Measurements from ENCODE around the gene CCR7. TPM values are rescaled to one million over a fixed set of nuclear protein-coding genes. Genes with fewer than 3 reads are reported as not detected.

CCR7 gene
- total and polyA plus RNA-seq, 7 experiments from 2014 or later: 153 to 2,301 (median 633) TPM

DNA sequence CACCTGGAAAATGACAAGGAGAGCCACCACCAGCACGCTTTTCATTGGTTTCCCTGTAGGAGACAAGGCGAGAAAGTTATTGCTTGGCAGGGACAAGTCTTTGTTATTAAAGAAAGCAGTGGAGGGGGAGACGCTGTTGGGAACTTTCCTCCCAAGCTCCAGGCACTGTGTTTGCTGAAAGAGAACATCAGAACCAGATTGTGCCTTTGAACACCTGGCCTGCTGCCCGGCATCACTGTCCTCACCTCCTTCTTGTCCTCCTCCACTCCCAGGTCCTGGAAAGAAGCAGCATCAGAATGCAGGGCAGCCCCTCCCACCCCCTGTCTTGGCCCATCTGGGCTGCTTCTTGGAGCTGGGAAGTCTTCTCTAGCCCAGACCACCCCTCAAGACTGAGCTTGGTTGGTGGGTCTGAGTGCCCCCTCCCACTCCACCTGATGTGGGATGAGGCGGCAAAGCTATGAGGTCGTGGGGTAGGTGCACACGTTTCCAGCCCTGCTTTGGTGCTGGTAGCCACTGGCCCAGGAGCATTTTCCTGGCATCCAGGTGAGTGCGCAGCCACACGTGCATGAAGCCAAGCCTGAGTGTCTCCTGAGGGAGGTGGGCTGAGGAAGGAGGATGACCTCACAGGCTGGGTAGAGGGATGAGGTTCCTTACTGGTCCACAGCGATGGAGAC, 6.2 kb downstream of the CCR7 start:
- intact Hi-C loops (cut with micrococcal nuclease): no loop called here
- H3K4me3 ChIP-seq (ENCODE audit: low read length): peak overlapping the region; percentile 90
- POLR2A ChIA-PET: interaction anchor here (1.0 to 45.4 kb wide), 10 partner anchors 4 to 260 kb away, joined by 3 to 2132 read pairs (median 92); partner anchors contain the start of genes CCR7 and IGFBP4

DNA sequence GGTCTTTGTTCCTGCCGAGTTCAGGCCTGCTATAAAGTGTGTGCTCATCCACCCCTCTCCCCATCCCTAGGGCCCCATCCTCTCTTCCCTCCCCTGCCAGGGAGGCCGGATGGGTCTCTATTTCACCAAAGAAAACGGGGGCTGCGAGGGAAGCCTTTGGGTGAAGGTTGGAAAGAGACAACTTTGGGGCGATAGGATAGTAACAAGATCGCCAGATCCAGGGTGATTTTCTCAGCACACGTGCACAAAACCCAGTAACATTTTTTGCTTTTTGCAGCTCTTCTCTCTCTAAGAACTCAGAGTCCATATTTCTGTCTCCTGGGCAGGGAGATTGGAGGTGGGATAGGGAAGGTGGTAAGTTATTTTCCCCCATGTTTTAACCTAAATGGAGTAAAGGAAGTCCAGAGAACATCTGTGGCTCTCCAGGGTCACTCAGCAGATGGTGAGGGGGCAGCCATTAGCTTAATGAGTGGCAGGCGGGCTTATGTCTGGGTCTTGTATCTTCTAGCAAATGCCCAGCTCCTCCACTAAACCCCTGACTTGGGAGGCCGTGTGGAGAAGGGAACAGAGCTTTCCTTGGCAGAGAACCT, 6.9 kb downstream of the CCR7 start:
- intact Hi-C loops (cut with micrococcal nuclease): no loop called here
- Histone ChIP-seq H3K27me3 (ENCODE audit: control insufficient read depth in 2 of 2, insufficient read depth in 2 of 2, low read length in 2 of 2) (no peaks in the 10 kb centered on the region), H3K27ac (ENCODE audit: low read depth, low read length) (peak overlapping the region; percentile 99), H3K9me3 (ENCODE audit: control insufficient read depth in 2 of 3, low read length in 3 of 3) (no peaks in the 10 kb centered on the region), H3K4me1 (ENCODE audit: control insufficient read depth in 2 of 2, insufficient read depth in 2 of 2, low read length in 2 of 2) (peaks cover 53 to 67% of the 10 kb centered on the region in 2 donors), H3K36me3 (ENCODE audit: control insufficient read depth in 2 of 3, insufficient read depth in 3 of 3, low read length in 3 of 3) (peaks cover 11 to 91% (median 64%) of the 10 kb centered on the region in 3 experiments), H3K4me3 (ENCODE audit: low read length) (no peak overlapping the region)
- peak overlapping the region; percentile 86 to 100 (median 100) for H3K27ac Mint-ChIP-seq
- peaks cover 34 to 81% (median 68%) of the 10 kb centered on the region in 5 donors for H3K36me3 Mint-ChIP-seq
- no peak for ATAC-seq
- DNase-seq: no peak
- H3K9me3 Mint-ChIP-seq: peaks cover 0 to 6% (median 0%) of the 10 kb centered on the region in 11 donors
- peak overlapping the region; percentile 64 to 100 (median 98) for H3K4me3 Mint-ChIP-seq
- no peaks in the 10 kb centered on the region for H3K27me3 Mint-ChIP-seq
- ChIA-PET CTCF (interaction anchor here (1.0 to 16.3 kb wide), 7 partner anchors 11 to 56 kb away, joined by 3 to 425 read pairs (median 19); no protein-coding TSS in a partner anchor), POLR2A (interaction anchor here (0.6 to 45.4 kb wide), 12 partner anchors 5 to 260 kb away, joined by 3 to 2132 read pairs (median 4); partner anchors contain the start of genes CCR7 and IGFBP4)
- peaks cover 51 to 92% (median 75%) of the 10 kb centered on the region in 7 donors for H3K4me1 Mint-ChIP-seq

More for the DNA sequence above, 6.2 kb downstream of the CCR7 start:
- peaks cover 0 to 6% (median 0%) of the 10 kb centered on the region in 11 donors for H3K9me3 Mint-ChIP-seq
- no peak for ATAC-seq
- Histone ChIP-seq H3K27me3 (ENCODE audit: control insufficient read depth in 2 of 2, insufficient read depth in 2 of 2, low read length in 2 of 2) (no peaks in the 10 kb centered on the region), H3K4me1 (ENCODE audit: control insufficient read depth in 2 of 2, insufficient read depth in 2 of 2, low read length in 2 of 2) (peaks cover 48 to 61% of the 10 kb centered on the region in 2 donors), H3K27ac (ENCODE audit: low read depth, low read length) (peak overlapping the region; percentile 99), H3K9me3 (ENCODE audit: control insufficient read depth in 2 of 3, low read length in 3 of 3) (no peaks in the 10 kb centered on the region), H3K36me3 (ENCODE audit: control insufficient read depth in 2 of 3, insufficient read depth in 3 of 3, low read length in 3 of 3) (peaks cover 11 to 91% (median 57%) of the 10 kb centered on the region in 3 experiments)
- H3K36me3 Mint-ChIP-seq: peaks cover 39 to 81% (median 70%) of the 10 kb centered on the region in 5 donors
- CTCF ChIA-PET: interaction anchor here (1.0 to 16.3 kb wide), 11 partner anchors 8 to 1090 kb away, joined by 3 to 425 read pairs (median 19); no protein-coding TSS in a partner anchor
- peak overlapping the region; percentile 90 to 100 (median 98) for H3K4me3 Mint-ChIP-seq
- H3K27me3 Mint-ChIP-seq: no peaks in the 10 kb centered on the region
- no peak for DNase-seq
- peaks cover 46 to 92% (median 69%) of the 10 kb centered on the region in 7 donors for H3K4me1 Mint-ChIP-seq
- peak overlapping the region; percentile 86 to 100 (median 100) for H3K27ac Mint-ChIP-seq

DNA sequence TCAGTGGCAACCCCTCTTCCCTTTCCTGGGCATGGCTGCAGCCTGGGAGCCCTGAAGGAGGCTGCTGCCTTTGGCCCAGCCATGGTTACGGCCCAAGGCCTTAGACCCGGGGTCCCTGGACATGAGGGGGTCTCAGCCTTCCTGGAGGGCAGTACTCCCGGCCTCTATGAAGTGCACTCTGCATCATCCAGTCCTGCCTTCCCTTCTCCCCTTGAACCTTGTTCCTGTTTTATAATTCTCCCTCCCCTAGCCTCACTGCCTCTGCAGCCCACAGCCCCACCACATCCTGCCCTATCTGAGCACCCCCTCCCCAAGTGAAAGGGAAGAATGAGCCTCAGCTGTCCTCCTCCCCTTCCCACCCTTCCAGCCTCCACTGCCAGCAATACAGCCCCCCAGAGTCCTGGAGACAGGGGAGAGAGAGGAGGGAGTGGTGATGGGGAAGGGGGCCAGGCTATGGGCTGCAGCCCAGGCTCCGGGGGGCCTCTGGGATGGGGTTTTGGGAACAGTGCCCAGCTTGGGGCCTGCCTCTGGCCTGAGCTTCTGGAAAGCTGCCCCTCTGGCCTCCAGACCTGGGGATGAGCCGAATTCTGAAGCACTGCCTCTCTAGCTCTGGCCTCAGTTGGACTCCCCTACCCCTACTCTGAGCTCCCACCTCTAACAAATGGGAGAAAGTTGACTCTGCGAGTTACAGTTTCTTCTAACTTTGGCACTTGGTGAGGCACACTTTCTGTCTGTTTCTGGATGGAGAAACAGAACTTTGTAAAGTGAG, 7.6 kb downstream of the CCR7 start:
- Mint-ChIP-seq H3K27ac (peak overlapping the region; percentile 89 to 100 (median 100)), H3K27me3 (no peaks in the 10 kb centered on the region), H3K36me3 (peaks cover 27 to 77% (median 61%) of the 10 kb centered on the region in 5 donors), H3K4me3 (peak overlapping the region; percentile 70 to 100 (median 98)), H3K4me1 (peaks cover 53 to 92% (median 80%) of the 10 kb centered on the region in 7 donors), H3K9me3 (peaks cover 0 to 4% (median 0%) of the 10 kb centered on the region in 11 donors)
- ATAC-seq (no peak), DNase-seq (peak in 2 of 9 donors; percentile 12 to 25)
- Histone ChIP-seq H3K4me3 (ENCODE audit: low read length) (no peak overlapping the region), H3K27me3 (ENCODE audit: control insufficient read depth in 2 of 2, insufficient read depth in 2 of 2, low read length in 2 of 2) (no peaks in the 10 kb centered on the region), H3K36me3 (ENCODE audit: control insufficient read depth in 2 of 3, insufficient read depth in 3 of 3, low read length in 3 of 3) (peaks cover 11 to 91% (median 65%) of the 10 kb centered on the region in 3 experiments), H3K4me1 (ENCODE audit: control insufficient read depth in 2 of 2, insufficient read depth in 2 of 2, low read length in 2 of 2) (peaks cover 56 to 74% of the 10 kb centered on the region in 2 donors), H3K27ac (ENCODE audit: low read depth, low read length) (peak overlapping the region; percentile 99), H3K9me3 (ENCODE audit: control insufficient read depth in 2 of 3, low read length in 3 of 3) (no peaks in the 10 kb centered on the region)
- POLR2A ChIA-PET: interaction anchor here (0.6 to 45.4 kb wide), 14 partner anchors 5 to 1105 kb away, joined by 3 to 2132 read pairs (median 5); partner anchors contain the start of genes CCR7, IGFBP4 and TOP2A
- intact Hi-C loops (cut with micrococcal nuclease): loop anchor here in 1 of 2 donors (2.0 kb wide), 1 partner anchor 17 kb away; no protein-coding TSS in a partner anchor
- CTCF ChIA-PET: interaction anchor here (1.1 to 16.3 kb wide), 5 partner anchors 10 to 198 kb away, joined by 5 to 425 read pairs (median 19); no protein-coding TSS in a partner anchor

DNA sequence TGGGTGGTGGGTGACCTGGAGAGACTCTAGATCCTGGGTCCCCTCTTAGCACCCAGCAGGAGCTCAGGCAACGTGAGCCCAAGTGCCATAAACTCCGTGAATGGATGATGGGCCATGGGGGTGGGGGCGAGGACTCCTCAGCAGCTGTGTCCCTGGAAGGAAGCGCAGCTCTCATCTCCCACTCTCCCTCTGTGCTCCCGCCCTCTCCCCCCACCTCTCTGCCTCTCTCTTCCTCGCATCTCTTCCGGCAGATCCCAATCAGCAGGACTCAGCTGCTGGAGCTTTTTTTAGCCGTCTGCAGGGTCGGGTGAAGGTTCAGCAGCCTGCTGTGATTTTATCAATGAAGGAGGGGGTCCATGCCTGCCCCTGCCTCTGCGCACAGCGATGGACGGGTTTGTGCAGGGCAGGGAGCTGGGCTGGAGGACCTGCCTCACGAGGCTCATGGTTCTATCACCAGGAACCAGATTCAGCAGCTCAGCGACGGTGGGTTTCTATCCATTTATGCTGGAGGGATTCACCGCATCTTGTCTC, 8.3 kb downstream of the CCR7 start:
- POLR2A ChIA-PET: interaction anchor here (0.6 to 45.4 kb wide), 14 partner anchors 6 to 1106 kb away, joined by 3 to 2132 read pairs (median 4); partner anchors contain the start of genes CCR7, SMARCE1 and TOP2A
- H3K36me3 ChIP-seq (ENCODE audit: control insufficient read depth in 2 of 3, insufficient read depth in 3 of 3, low read length in 3 of 3): peaks cover 11 to 89% (median 65%) of the 10 kb centered on the region in 3 experiments
- Mint-ChIP-seq H3K27ac (peak overlapping the region; percentile 84 to 100 (median 99)), H3K36me3 (peaks cover 23 to 77% (median 54%) of the 10 kb centered on the region in 5 donors), H3K4me1 (peaks cover 51 to 93% (median 88%) of the 10 kb centered on the region in 7 donors), H3K4me3 (peak overlapping the region; percentile 50 to 100 (median 74)), H3K9me3 (peaks cover 0 to 7% (median 0%) of the 10 kb centered on the region in 11 donors), H3K27me3 (no peaks in the 10 kb centered on the region)
- ATAC-seq: no peak
- H3K4me1 ChIP-seq (ENCODE audit: control insufficient read depth in 2 of 2, insufficient read depth in 2 of 2, low read length in 2 of 2): peaks cover 53 to 81% of the 10 kb centered on the region in 2 donors
- no peaks in the 10 kb centered on the region for H3K9me3 ChIP-seq (ENCODE audit: control insufficient read depth in 2 of 3, low read length in 3 of 3)
- intact Hi-C loops (cut with micrococcal nuclease): loop anchor here in 1 of 2 donors (1.0 to 2.0 kb wide), 2 partner anchors 10 to 16 kb away; no protein-coding TSS in a partner anchor
- peak overlapping the region; percentile 99 for H3K27ac ChIP-seq (ENCODE audit: low read depth, low read length)
- no peak overlapping the region for H3K4me3 ChIP-seq (ENCODE audit: low read length)
- DNase-seq: peak in 1 of 9 donors; percentile 2
- H3K27me3 ChIP-seq (ENCODE audit: control insufficient read depth in 2 of 2, insufficient read depth in 2 of 2, low read length in 2 of 2): no peaks in the 10 kb centered on the region
- CTCF ChIA-PET: interaction anchor here (0.6 to 16.3 kb wide), 7 partner anchors 9 to 198 kb away, joined by 3 to 425 read pairs (median 6); no protein-coding TSS in a partner anchor

DNA sequence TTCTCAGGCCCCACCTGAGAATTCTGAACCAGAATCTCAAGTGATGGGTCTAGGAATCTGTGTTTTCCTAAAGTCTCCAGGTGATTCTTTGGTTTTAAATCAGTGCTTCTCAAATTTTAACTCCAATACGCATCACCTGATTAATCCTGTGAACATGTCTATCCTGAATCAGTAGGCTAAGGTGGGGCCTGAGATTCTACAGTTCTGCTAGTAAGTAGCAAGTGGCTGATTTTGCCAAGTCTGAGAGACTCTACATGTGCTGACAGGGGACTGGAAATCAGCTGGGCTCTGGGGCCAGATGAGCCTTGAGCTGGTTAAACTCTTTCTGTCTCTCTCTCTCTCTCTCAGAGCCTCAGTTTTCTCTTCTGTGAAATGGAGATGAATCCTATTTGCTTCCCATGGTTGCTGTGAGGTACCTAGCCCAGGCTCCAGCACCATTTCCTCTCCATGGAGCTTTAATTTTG, 9.0 kb downstream of the CCR7 start:
- H3K27ac Mint-ChIP-seq: peak overlapping the region; percentile 84 to 100 (median 99)
- Histone ChIP-seq H3K9me3 (ENCODE audit: control insufficient read depth in 2 of 3, low read length in 3 of 3) (no peaks in the 10 kb centered on the region), H3K4me3 (ENCODE audit: low read length) (no peak overlapping the region), H3K4me1 (ENCODE audit: control insufficient read depth in 2 of 2, insufficient read depth in 2 of 2, low read length in 2 of 2) (peaks cover 45 to 84% of the 10 kb centered on the region in 2 donors), H3K27me3 (ENCODE audit: control insufficient read depth in 2 of 2, insufficient read depth in 2 of 2, low read length in 2 of 2) (no peaks in the 10 kb centered on the region), H3K36me3 (ENCODE audit: control insufficient read depth in 2 of 3, insufficient read depth in 3 of 3, low read length in 3 of 3) (peaks cover 11 to 86% (median 65%) of the 10 kb centered on the region in 3 experiments), H3K27ac (ENCODE audit: low read depth, low read length) (peak overlapping the region; percentile 99)
- peaks cover 0 to 10% (median 0%) of the 10 kb centered on the region in 11 donors for H3K9me3 Mint-ChIP-seq
- peaks cover 52 to 97% (median 93%) of the 10 kb centered on the region in 7 donors for H3K4me1 Mint-ChIP-seq
- DNase-seq (peak in 1 of 9 donors; percentile 7), ATAC-seq (no peak)
- peak overlapping the region in 9 of 10 donors; percentile 19 to 100 (median 79) for H3K4me3 Mint-ChIP-seq
- H3K27me3 Mint-ChIP-seq: no peaks in the 10 kb centered on the region
- ChIA-PET POLR2A (interaction anchor here (0.7 to 45.4 kb wide), 14 partner anchors 7 to 730 kb away, joined by 3 to 2132 read pairs (median 4); partner anchors contain the start of genes CCR7, SMARCE1 and TOP2A), CTCF (interaction anchor here (0.6 to 16.3 kb wide), 7 partner anchors 8 to 134 kb away, joined by 3 to 425 read pairs (median 6); no protein-coding TSS in a partner anchor)
- H3K36me3 Mint-ChIP-seq: peaks cover 23 to 74% (median 47%) of the 10 kb centered on the region in 5 donors
- intact Hi-C loops (cut with micrococcal nuclease): loop anchor here in 1 of 2 donors (1.0 to 2.0 kb wide), 2 partner anchors 9 to 15 kb away; no protein-coding TSS in a partner anchor
